HG03469 (cell line): ENCODE results near the gene LRMDA.

Experiments used
- ATAC-seq: cut with Tn5 transposase; IDR thresholded peaks from one replicate; pipeline ENCODE4 v1.9.1; 2021; ENCODE audit warnings: mild to moderate bottlenecking, moderate library complexity, moderate number of reproducible peaks; ENCODE audit not compliant: unreplicated experiment

Gene LRMDA

GRCh38 chr10:75418712-75419111 is 12.7 kb upstream of the LRMDA start:
- ATAC-seq = no peak

GRCh38 chr10:75422913-75423312 is 8.5 kb upstream of the LRMDA start:
- ATAC-seq = no peak

GRCh38 chr10:75424571-75424970 is 6.9 kb upstream of the LRMDA start:
- no peak for ATAC-seq

GRCh38 chr10:75425291-75426079 is 5.9 kb upstream of the LRMDA start:
- ATAC-seq = no peak

- no peak for ATAC-seq
These were observed 4.5 kb upstream of the LRMDA start for GRCh38 chr10:75426880-75427279.

- no peak for ATAC-seq
These were observed 3.5 kb upstream of the LRMDA start for GRCh38 chr10:75427951-75428350.

- no peak for ATAC-seq
These were observed 2.8 kb upstream of the LRMDA start for GRCh38 chr10:75428434-75429158.

- no peak for ATAC-seq
These were observed 2.1 kb upstream of the LRMDA start for GRCh38 chr10:75429159-75429827.

- ATAC-seq = no peak
These were observed 1.2 kb upstream of the LRMDA start for GRCh38 chr10:75430000-75430763.

- no peak for ATAC-seq
These were observed 752 bp downstream of the LRMDA start for GRCh38 chr10:75432176-75432575.

- ATAC-seq = no peak
These were observed 1.3 kb downstream of the LRMDA start for GRCh38 chr10:75432763-75433162.

- no peak for ATAC-seq
These were observed 1.8 kb downstream of the LRMDA start for GRCh38 chr10:75433216-75433615.

GRCh38 chr10:75434291-75434690 is 2.9 kb downstream of the LRMDA start:
- ATAC-seq = no peak

GRCh38 chr10:75435291-75435690 is 3.9 kb downstream of the LRMDA start:
- no peak for ATAC-seq

GRCh38 chr10:75436896-75437295 is 5.5 kb downstream of the LRMDA start:
- no peak for ATAC-seq

- no peak for ATAC-seq
These were observed 6.3 kb downstream of the LRMDA start for GRCh38 chr10:75437693-75438092.

GRCh38 chr10:75438275-75438674 is 6.9 kb downstream of the LRMDA start:
- no peak for ATAC-seq

- no peak for ATAC-seq
These were observed 8.4 kb downstream of the LRMDA start for GRCh38 chr10:75439811-75440210.

- no peak for ATAC-seq
These were observed 8.9 kb downstream of the LRMDA start for GRCh38 chr10:75440271-75440793.

GRCh38 chr10:75441196-75441595 is 9.8 kb downstream of the LRMDA start:
- ATAC-seq = no peak

GRCh38 chr10:75441682-75442081 is 10.3 kb downstream of the LRMDA start:
- no peak for ATAC-seq
